Measurements from ENCODE around the gene LRPAP1.

GRCh38 chr4:3527914-3528876 is 4.0 kb downstream of the LRPAP1 start:
- TF ChIP-seq POLR2AphosphoS5 (IDR thresholded peaks at IDR 0.05), result no peak
- TF ChIP-seq, protein P1, sequence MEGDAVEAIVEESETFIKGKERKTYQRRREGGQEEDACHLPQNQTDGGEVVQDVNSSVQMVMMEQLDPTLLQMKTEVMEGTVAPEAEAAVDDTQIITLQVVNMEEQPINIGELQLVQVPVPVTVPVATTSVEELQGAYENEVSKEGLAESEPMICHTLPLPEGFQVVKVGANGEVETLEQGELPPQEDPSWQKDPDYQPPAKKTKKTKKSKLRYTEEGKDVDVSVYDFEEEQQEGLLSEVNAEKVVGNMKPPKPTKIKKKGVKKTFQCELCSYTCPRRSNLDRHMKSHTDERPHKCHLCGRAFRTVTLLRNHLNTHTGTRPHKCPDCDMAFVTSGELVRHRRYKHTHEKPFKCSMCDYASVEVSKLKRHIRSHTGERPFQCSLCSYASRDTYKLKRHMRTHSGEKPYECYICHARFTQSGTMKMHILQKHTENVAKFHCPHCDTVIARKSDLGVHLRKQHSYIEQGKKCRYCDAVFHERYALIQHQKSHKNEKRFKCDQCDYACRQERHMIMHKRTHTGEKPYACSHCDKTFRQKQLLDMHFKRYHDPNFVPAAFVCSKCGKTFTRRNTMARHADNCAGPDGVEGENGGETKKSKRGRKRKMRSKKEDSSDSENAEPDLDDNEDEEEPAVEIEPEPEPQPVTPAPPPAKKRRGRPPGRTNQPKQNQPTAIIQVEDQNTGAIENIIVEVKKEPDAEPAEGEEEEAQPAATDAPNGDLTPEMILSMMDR (IDR thresholded peaks at IDR 0.05), result no peak

Measured in esophagus muscularis mucosa (tissue), 3 donors.